ENCODE results near the gene IYD.

DNA sequence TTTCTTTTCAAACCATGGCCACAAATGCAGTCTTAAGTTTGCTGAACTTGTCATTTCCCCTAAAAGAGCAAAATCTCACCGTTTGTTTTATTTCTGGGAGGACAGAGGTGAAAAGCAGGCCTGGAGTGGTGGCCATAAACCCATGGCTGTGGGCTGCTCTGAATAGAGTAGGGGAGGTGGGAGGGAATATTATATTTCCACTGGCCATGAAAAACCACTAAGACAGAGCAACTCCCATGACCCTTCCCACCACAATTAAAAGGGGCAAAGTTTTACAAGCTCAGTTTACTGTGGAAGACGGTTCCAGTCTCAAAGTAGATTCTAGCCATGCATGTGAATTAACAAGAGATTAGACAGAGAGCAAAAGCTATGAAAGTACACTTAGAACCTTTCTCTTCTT lies 59.0 kb downstream of the IYD start:
- TF ChIP-seq, protein P1, sequence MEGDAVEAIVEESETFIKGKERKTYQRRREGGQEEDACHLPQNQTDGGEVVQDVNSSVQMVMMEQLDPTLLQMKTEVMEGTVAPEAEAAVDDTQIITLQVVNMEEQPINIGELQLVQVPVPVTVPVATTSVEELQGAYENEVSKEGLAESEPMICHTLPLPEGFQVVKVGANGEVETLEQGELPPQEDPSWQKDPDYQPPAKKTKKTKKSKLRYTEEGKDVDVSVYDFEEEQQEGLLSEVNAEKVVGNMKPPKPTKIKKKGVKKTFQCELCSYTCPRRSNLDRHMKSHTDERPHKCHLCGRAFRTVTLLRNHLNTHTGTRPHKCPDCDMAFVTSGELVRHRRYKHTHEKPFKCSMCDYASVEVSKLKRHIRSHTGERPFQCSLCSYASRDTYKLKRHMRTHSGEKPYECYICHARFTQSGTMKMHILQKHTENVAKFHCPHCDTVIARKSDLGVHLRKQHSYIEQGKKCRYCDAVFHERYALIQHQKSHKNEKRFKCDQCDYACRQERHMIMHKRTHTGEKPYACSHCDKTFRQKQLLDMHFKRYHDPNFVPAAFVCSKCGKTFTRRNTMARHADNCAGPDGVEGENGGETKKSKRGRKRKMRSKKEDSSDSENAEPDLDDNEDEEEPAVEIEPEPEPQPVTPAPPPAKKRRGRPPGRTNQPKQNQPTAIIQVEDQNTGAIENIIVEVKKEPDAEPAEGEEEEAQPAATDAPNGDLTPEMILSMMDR (IDR thresholded peaks at IDR 0.05; ENCODE audit: borderline replicate concordance, extremely low read depth, low read length, poor library complexity, severe bottlenecking), result no peak
- no peak for TF ChIP-seq EZH2 (IDR thresholded peaks at IDR 0.05; ENCODE audit: borderline replicate concordance, low read depth, low read length, severe bottlenecking)

Data from DND-41 (cell line).